HG03039 (cell line): ENCODE results near the gene PRICKLE2.

Source experiments
- ATAC-seq: cut with Tn5 transposase; IDR thresholded peaks from one replicate; pipeline ENCODE4 v1.9.1; 2021; ENCODE audit warnings: mild to moderate bottlenecking, moderate library complexity; ENCODE audit not compliant: unreplicated experiment

The PRICKLE2 gene

GRCh38 chr3:64054488-64054887 is 170.8 kb downstream of the PRICKLE2 start:
- no peak for ATAC-seq

GRCh38 chr3:64053581-64053980 is 171.7 kb downstream of the PRICKLE2 start:
- ATAC-seq, result no peak

GRCh38 chr3:64053117-64053516 is 172.1 kb downstream of the PRICKLE2 start:
- no peak for ATAC-seq

GRCh38 chr3:64049832-64050231 is 175.4 kb downstream of the PRICKLE2 start:
- ATAC-seq, result no peak

GRCh38 chr3:64049136-64049535 is 176.1 kb downstream of the PRICKLE2 start:
- no peak for ATAC-seq

- ATAC-seq, result no peak
Observed at GRCh38 chr3:64048631-64049061, 176.6 kb downstream of the PRICKLE2 start.

- ATAC-seq, result no peak
Observed at GRCh38 chr3:64047787-64048186, 177.5 kb downstream of the PRICKLE2 start.

GRCh38 chr3:64046996-64047594 is 178.2 kb downstream of the PRICKLE2 start:
- no peak for ATAC-seq

GRCh38 chr3:64046592-64046991 is 178.7 kb downstream of the PRICKLE2 start:
- ATAC-seq, result no peak

- ATAC-seq, result no peak
Observed at GRCh38 chr3:64042952-64043351, 182.3 kb downstream of the PRICKLE2 start.
